MM.1S (cell line): ENCODE measurements around the gene POLG.
"Not testable (repeated sequence)": the region's sequence is repeated elsewhere in the genome, so short reads cannot be mapped to it uniquely, and the experiment has no call there.

Source experiments
- DNase-seq: peaks from one replicate; pipeline ENCODE4 v3.0.0-alpha.2; 2015
- H2AFZ ChIP-seq: fragments of 300-600 bp; sonication (generic); 2 replicates; pipeline ENCODE4 v1.6.0; 2016; ENCODE audit warnings: antibody characterized with exemption, low read length
- H3F3A ChIP-seq: fragments of 300-600 bp; sonication (generic); 2 replicates; pipeline ENCODE4 v1.6.1; 2016; ENCODE audit warnings: mild to moderate bottlenecking, antibody characterized with exemption, low read length, moderate library complexity, mixed read lengths; ENCODE audit not compliant: insufficient read depth
- H3K27ac ChIP-seq: fragments of 300-600 bp; sonication (generic); 2 replicates; pipeline ENCODE4 v1.5.1; 2016; ENCODE audit warnings: mild to moderate bottlenecking, low read length
- H3K27me3 ChIP-seq: fragments of 300-600 bp; sonication (generic); replicated peaks from 2 replicates; pipeline ENCODE4 v1.6.0; 2016; ENCODE audit warnings: low read length; ENCODE audit not compliant: insufficient read depth
- H3K36me3 ChIP-seq: fragments of 300-600 bp; sonication (generic); replicated peaks from 2 replicates; pipeline ENCODE4 v1.6.1; 2016; ENCODE audit warnings: mild to moderate bottlenecking, low read length, mixed read lengths; ENCODE audit not compliant: insufficient read depth
- H3K4me1 ChIP-seq: fragments of 300-600 bp; sonication (generic); 2 replicates; pipeline ENCODE4 v1.6.1; 2016; ENCODE audit warnings: low read length, mixed read lengths
- H3K4me2 ChIP-seq: fragments of 300-600 bp; sonication (generic); 2 replicates; pipeline ENCODE4 v1.6.0; 2016; ENCODE audit warnings: low read depth, low read length
- H3K4me3 ChIP-seq: fragments of 300-600 bp; sonication (generic); 2 replicates; pipeline ENCODE4 v1.5.1; 2016; ENCODE audit warnings: low read length, mixed read lengths
- H3K79me2 ChIP-seq: fragments of 300-600 bp; sonication (generic); 2 replicates; pipeline ENCODE4 v1.6.1; 2016; ENCODE audit warnings: mixed run types, low read length, mixed read lengths
- H3K9ac ChIP-seq: fragments of 300-600 bp; sonication (generic); 2 replicates; pipeline ENCODE4 v1.6.1; 2016; ENCODE audit warnings: low read length, mixed read lengths
- H3K9me2 ChIP-seq: fragments of 300-600 bp; sonication (generic); replicated peaks from 2 replicates; pipeline ENCODE4 v1.6.1; 2016; ENCODE audit warnings: mild to moderate bottlenecking, low read length, mixed read lengths; ENCODE audit not compliant: insufficient read depth
- H3K9me3 ChIP-seq: fragments of 300-600 bp; sonication (generic); replicated peaks from 2 replicates; pipeline ENCODE4 v1.6.1; 2016; ENCODE audit warnings: mild to moderate bottlenecking, low read length, mixed read lengths; ENCODE audit not compliant: insufficient read depth
- H4K20me1 ChIP-seq: fragments of 300-600 bp; sonication (generic); 2 replicates; pipeline ENCODE4 v1.6.1; 2016; ENCODE audit warnings: mild to moderate bottlenecking, low read length, moderate library complexity, mixed read lengths; ENCODE audit not compliant: insufficient read depth
- CTCF ChIP-seq: fragments of 300-600 bp; sonication (generic); IDR thresholded peaks from 2 replicates; pipeline ENCODE4 v1.5.1; 2016; ENCODE audit warnings: antibody characterized with exemption, low read length, mixed read lengths
- EZH2 ChIP-seq: fragments of 300-600 bp; sonication (generic); optimal IDR thresholded peaks from 2 replicates; pipeline ENCODE3; 2017; ENCODE audit warnings: low read depth, mild to moderate bottlenecking, antibody characterized with exemption, low read length, mixed read lengths
- EZH2phosphoT487 ChIP-seq: fragments of 300-600 bp; sonication (generic); IDR thresholded peaks from 2 replicates; pipeline ENCODE4 v1.6.1; 2018; ENCODE audit warnings: antibody characterized with exemption, low read length

POLG gene

GRCh38 chr15:89283201-89283600 is 51.4 kb downstream of the POLG start:
- no peak for TF ChIP-seq EZH2phosphoT487
- TF ChIP-seq EZH2 = no peak
- no peak for TF ChIP-seq CTCF
- Histone ChIP-seq H3K4me3 (no peak overlapping the region), H3K9me2 (no peaks in the 10 kb centered on the region), H3K4me1 (0 out of 2 replicates have a peak, but pooled peaks cover 11% of the 10 kb centered on the region), H3K4me2 (no peak overlapping the region), H3K27ac (no peak overlapping the region), H3F3A (no peaks in the 10 kb centered on the region), H4K20me1 (no peaks in the 10 kb centered on the region), H3K27me3 (no peaks in the 10 kb centered on the region), H3K9me3 (no peaks in the 10 kb centered on the region), H2AFZ (no peak overlapping the region), H3K36me3 (peaks cover 15% of the 10 kb centered on the region; the same call in 1 of the 2 replicates), H3K9ac (no peak overlapping the region), H3K79me2 (no peaks in the 10 kb centered on the region)
- DNase-seq = no peak

GRCh38 chr15:89282631-89283030 is 52.0 kb downstream of the POLG start:
- H3K79me2 ChIP-seq = no peaks in the 10 kb centered on the region
- TF ChIP-seq CTCF = no peak
- TF ChIP-seq EZH2phosphoT487 = no peak
- no peak for TF ChIP-seq EZH2
- H3F3A ChIP-seq = no peaks in the 10 kb centered on the region
- no peak overlapping the region for H3K9ac ChIP-seq
- no peaks in the 10 kb centered on the region for H4K20me1 ChIP-seq
- no peak overlapping the region for H3K27ac ChIP-seq
- H3K9me3 ChIP-seq = no peaks in the 10 kb centered on the region
- H3K9me2 ChIP-seq = no peaks in the 10 kb centered on the region
- no peak overlapping the region for H2AFZ ChIP-seq
- 0 out of 2 replicates have a peak, but pooled peaks cover 11% of the 10 kb centered on the region for H3K4me1 ChIP-seq
- no peak overlapping the region for H3K4me2 ChIP-seq
- no peak overlapping the region for H3K4me3 ChIP-seq
- no peaks in the 10 kb centered on the region for H3K27me3 ChIP-seq
- peaks cover 15% of the 10 kb centered on the region; the same call in 1 of the 2 replicates for H3K36me3 ChIP-seq
- no peak for DNase-seq

GRCh38 chr15:89278307-89278706 is 56.3 kb downstream of the POLG start:
- Histone ChIP-seq H3K27ac (no peak overlapping the region), H3K9ac (no peak overlapping the region)

GRCh38 chr15:89277281-89277680 is 57.3 kb downstream of the POLG start:
- H3K36me3 ChIP-seq = peaks cover 12% of the 10 kb centered on the region; the same call in 1 of the 2 replicates

More at GRCh38 chr15:89278307-89278706, 56.3 kb downstream of the POLG start:
- no peaks in the 10 kb centered on the region for H3K27me3 ChIP-seq
- H3K79me2 ChIP-seq = no peaks in the 10 kb centered on the region
- H4K20me1 ChIP-seq = no peaks in the 10 kb centered on the region
- no peaks in the 10 kb centered on the region for H3F3A ChIP-seq
- DNase-seq = no peak
- H2AFZ ChIP-seq = no peak overlapping the region
- H3K9me3 ChIP-seq = no peaks in the 10 kb centered on the region
- TF ChIP-seq EZH2phosphoT487 = no peak
- TF ChIP-seq EZH2 = no peak
- TF ChIP-seq CTCF = no peak
- H3K4me2 ChIP-seq = no peak overlapping the region
- H3K36me3 ChIP-seq = peaks cover 15% of the 10 kb centered on the region; the same call in 1 of the 2 replicates
- 0 out of 2 replicates have a peak, but pooled peaks cover 11% of the 10 kb centered on the region for H3K4me1 ChIP-seq
- no peaks in the 10 kb centered on the region for H3K9me2 ChIP-seq
- no peak overlapping the region for H3K4me3 ChIP-seq

More at GRCh38 chr15:89277281-89277680, 57.3 kb downstream of the POLG start:
- not testable (repeated sequence) for H3F3A ChIP-seq, H3K9me3 ChIP-seq, H3K79me2 ChIP-seq, H3K9ac ChIP-seq, H3K27ac ChIP-seq, H3K4me2 ChIP-seq, H3K4me3 ChIP-seq, H4K20me1 ChIP-seq, H3K9me2 ChIP-seq, DNase-seq, H3K27me3 ChIP-seq, H2AFZ ChIP-seq
- 0 out of 2 replicates have a peak, but pooled peaks cover 11% of the 10 kb centered on the region for H3K4me1 ChIP-seq
